HepG2 (cell line): Measurements from ENCODE around the gene CRISPLD2. TPM values are rescaled to one million over a fixed set of nuclear protein-coding genes. Genes with fewer than 3 reads are reported as not detected.

ENCODE experiments used
- ATAC-seq: fragments of 200-7000 bp; cut with Tn5 transposase; 3 replicates; pipeline ENCODE4 v1.9.1; 2020; ENCODE audit warnings: mild to moderate bottlenecking, moderate library complexity
- BruUV-seq: library from RNA; stranded (reverse); fragments of 400-500 nt; replicated peaks from 2 replicates; lab custom pipeline; 2021; lab: Mats Ljungman, UMichigan
- CTCF ChIA-PET: fragments of 300-600 bp; formaldehyde crosslinking; extraction: SDS; loops from one replicate; lab custom pipeline; 2021; ENCODE audit warnings: low total read pairs, inconsistent platforms, low intra/inter-chr PET ratio; lab: Yijun Ruan, JAX
- POLR2A ChIA-PET: fragments of 350-600 bp; sonication (Branson Sonifier 250); formaldehyde crosslinking; loops from one replicate; lab custom pipeline; 2020; ENCODE audit warnings: antibody characterized with exemption, inconsistent platforms; lab: Yijun Ruan, JAX
- DNase-seq: peaks from one replicate; pipeline ENCODE4 v3.0.0-alpha.2; 2015; ENCODE audit warnings: low spot score
- FAIRE-seq: peaks from 3 replicates; lab custom pipeline; 2011; peaks lifted over from hg19 to GRCh38; lab: Jason Lieb, UNC
- H2AFZ ChIP-seq: one replicate; pipeline ENCODE4 v1.6.1; 2011; ENCODE audit warnings: low read length, inconsistent platforms
- H3K27ac ChIP-seq: fragments of 300-600 bp; 3 replicates; pipeline ENCODE4 v1.8.0; 2011; ENCODE audit warnings: mixed run types, mild to moderate bottlenecking, mixed read lengths, low read length, inconsistent platforms; ENCODE audit not compliant: insufficient read depth; ENCODE audit errors: extremely low read length
- H3K27me3 ChIP-seq, 2 experiments: fragments of 200-600 bp in 1 of 2; 2 replicates in 1 of 2; 3 replicates in 1 of 2; pipeline versions ENCODE4 v1.6.0 to v1.8.0; 2011; ENCODE audit warnings: low read length in 2 of 2, mild to moderate bottlenecking in 2 of 2, moderate library complexity in 2 of 2, inconsistent platforms in 1 of 2; ENCODE audit not compliant: insufficient read depth in 2 of 2, control insufficient read depth in 1 of 2
- H3K36me3 ChIP-seq, 2 experiments: fragments of 200-600 bp in 1 of 2; replicated peaks in 1 of 2; 2 replicates in 1 of 2; 3 replicates in 1 of 2; pipeline versions ENCODE4 v1.5.1 to v1.8.0; 2011; ENCODE audit warnings: low read length in 2 of 2, inconsistent platforms in 1 of 2; ENCODE audit not compliant: insufficient read depth in 2 of 2, control insufficient read depth in 1 of 2
- H3K4me1 ChIP-seq: 2 replicates; pipeline ENCODE4 v1.5.1; 2012; ENCODE audit warnings: low read length, inconsistent platforms; ENCODE audit not compliant: insufficient read depth
- H3K4me2 ChIP-seq: 2 replicates; pipeline ENCODE4 v1.6.0; 2011; ENCODE audit warnings: low read depth, low read length, inconsistent platforms
- H3K4me3 ChIP-seq, 3 experiments: fragments of 200-600 bp in 1 of 3; sonication (generic), shearing (Covaris generic) in 1 of 3; replicated peaks in 1 of 3; 2 replicates each; pipeline ENCODE4 v1.5.1; 2011 to 2016; ENCODE audit warnings: low read length in 3 of 3, inconsistent platforms in 2 of 3, low read depth in 2 of 3, mild to moderate bottlenecking in 2 of 3, control low read depth in 1 of 3, mixed read lengths in 1 of 3; ENCODE audit not compliant: insufficient read depth in 1 of 3
- H3K79me2 ChIP-seq: one replicate; pipeline ENCODE4 v1.6.1; 2011; ENCODE audit warnings: low read length, inconsistent platforms; ENCODE audit not compliant: insufficient read depth
- H3K9ac ChIP-seq: 2 replicates; pipeline ENCODE4 v1.6.0; 2011; ENCODE audit warnings: mild to moderate bottlenecking, low read depth, low read length, inconsistent platforms; ENCODE audit not compliant: insufficient read depth
- H3K9me3 ChIP-seq: 2 replicates; pipeline ENCODE4 v1.5.1; 2012; ENCODE audit warnings: mild to moderate bottlenecking, low read length
- H4K20me1 ChIP-seq: 2 replicates; pipeline ENCODE4 v1.6.0; 2011; ENCODE audit warnings: inconsistent platforms, mild to moderate bottlenecking, low read length, moderate library complexity; ENCODE audit not compliant: insufficient read depth
- CEBPB ChIP-seq: IDR thresholded peaks from 2 replicates; pipeline ENCODE4 v1.6.1; 2011; ENCODE audit warnings: low read depth, low read length, improper control_type of control experiment, borderline replicate concordance
- EED ChIP-seq: sonication (generic); formaldehyde crosslinking; IDR thresholded peaks from 2 replicates; pipeline ENCODE4 v1.5.0; 2020; ENCODE audit warnings: mild to moderate bottlenecking, missing genetic modification reagents
- KLF15 ChIP-seq: sonication (generic); formaldehyde crosslinking; IDR thresholded peaks from 2 replicates; pipeline ENCODE4 v1.8.1; 2023; ENCODE audit warnings: borderline replicate concordance, mild to moderate bottlenecking, inconsistent platforms, missing genetic modification reagents, mixed read lengths
- NRL ChIP-seq: sonication (generic); formaldehyde crosslinking; IDR thresholded peaks from 2 replicates; pipeline ENCODE4 v1.5.0; 2020; ENCODE audit warnings: missing genetic modification reagents, mild to moderate bottlenecking, moderate library complexity, borderline replicate concordance
- TBL1XR1 ChIP-seq: fragments of 150-350 bp; IDR thresholded peaks from 2 replicates; pipeline ENCODE4 v1.6.1; 2014; ENCODE audit warnings: borderline replicate concordance, low read length; ENCODE audit not compliant: partially characterized antibody
- ZHX2 ChIP-seq, 2 experiments: sonication (generic) in 1 of 2; formaldehyde crosslinking in 1 of 2; IDR thresholded peaks; 2 replicates each; pipeline versions ENCODE4 v1.6.1 to v1.9.0; 2014 to 2022; ENCODE audit warnings: antibody characterized with exemption in 1 of 2, borderline replicate concordance in 1 of 2, inconsistent platforms in 1 of 2, low read depth in 1 of 2, missing genetic modification reagents in 1 of 2
- ZNF280D ChIP-seq: sonication (generic); formaldehyde crosslinking; IDR thresholded peaks from 2 replicates; pipeline ENCODE4 v1.5.1; 2020; ENCODE audit warnings: mild to moderate bottlenecking, missing genetic modification reagents
- ZNF569 ChIP-seq: sonication (generic); formaldehyde crosslinking; IDR thresholded peaks from 2 replicates; pipeline ENCODE4 v1.5.0; 2020; ENCODE audit warnings: mild to moderate bottlenecking, missing genetic modification reagents, moderate library complexity, borderline replicate concordance
- ZNF616 ChIP-seq: sonication (generic); formaldehyde crosslinking; IDR thresholded peaks from 2 replicates; pipeline ENCODE4 v1.5.0; 2020; ENCODE audit warnings: low read depth, mild to moderate bottlenecking, missing genetic modification reagents
- WGBS: methylation state at CpG from one replicate; pipeline ENCODE4 v1.1.6; 2017; ENCODE audit warnings: low lambda C conversion rate; 5-methylcytosine and 5-hydroxymethylcytosine counted together
- in situ Hi-C: cut with HindIII; loops from 2 replicates; pipeline ENCODE4 v1.10.0; 2017; ENCODE audit warnings: low pct_unique_long_range_greater_than_20kb; ENCODE audit not compliant: extremely low pct_ligation_motif_present
- intact Hi-C: fragments of 100-400 bp; cut with micrococcal nuclease; formaldehyde crosslinking; loops from one replicate; pipeline ENCODE4 v1.10.0; 2022; ENCODE audit not compliant: unreplicated experiment
- polyA plus RNA-seq, 8 experiments: library from polyadenylated mRNA; depleted of rRNA in 3 of 8; stranded (reverse) in 7 of 8; unstranded in 1 of 8; fragments of >200 nt; fragmentation: Illumina TruSeq in 4 of 8; extraction: Trizol in 4 of 8; gene quantifications; 2 replicates each; pipeline versions ENCODE4 v1.2.1 to v1.2.3, GENCODE V29; 2011 to 2016; ENCODE audit warnings: low read depth in 4 of 8, missing spikeins in 1 of 8, mixed read lengths in 1 of 8; ENCODE audit not compliant: insufficient read depth in 1 of 8
- total RNA-seq, 5 experiments: library from RNA; depleted of rRNA; stranded (reverse); fragments of >200 nt; fragmentation: Illumina TruSeq; extraction: Trizol; gene quantifications; 2 replicates each; pipeline ENCODE4 v1.2.3, GENCODE V29; 2016; ENCODE audit warnings: low read depth in 1 of 5

CRISPLD2 gene
- total and polyA plus RNA-seq, 2 of the 13 experiments (the other 11 are each of a cell fraction or from before 2014, with no cell fraction given), result 0.04 to 0.31 TPM

- no peak for DNase-seq
- peaks cover 11% of the 10 kb centered on the region for H3K4me1 ChIP-seq
- H3K9me3 ChIP-seq, result no peaks in the 10 kb centered on the region
- ChIA-PET POLR2A (no interaction called here), CTCF (no interaction called here)
- 49% methylated on average over 15 of the region's 15 CpGs for WGBS
- no peak for FAIRE-seq
- intact Hi-C loops (no loop called here), in situ Hi-C loops (no loop called here)
- no peaks in the 10 kb centered on the region for H3K79me2 ChIP-seq
- TF ChIP-seq EED (no peak), ZNF569 (CRISPR knock-in tag) (no peak), TBL1XR1 (no peak), ZHX2 (IDR thresholded peaks at IDR 0.05; ENCODE audit: low read depth) (no peak), ZHX2 (CRISPR knock-in tag; IDR thresholded peaks at IDR 0.05; ENCODE audit: borderline replicate concordance) (no peak), ZNF280D (CRISPR knock-in tag) (no peak), NRL (CRISPR knock-in tag) (no peak), CEBPB (no peak), ZNF616 (CRISPR knock-in tag) (no peak), KLF15 (CRISPR knock-in tag) (no peak)
- peaks cover 4 to 19% of the 10 kb centered on the region in 2 experiments for H3K27me3 ChIP-seq
- no TSS peak for BruUV-seq
- ATAC-seq, result no peak
- H4K20me1 ChIP-seq, result no peaks in the 10 kb centered on the region
- H3K36me3 ChIP-seq, result no peaks in the 10 kb centered on the region
- H3K4me2 ChIP-seq, result no peak overlapping the region
- H3K4me3 ChIP-seq, result no peak overlapping the region
- no peak overlapping the region for H3K27ac ChIP-seq
- no peak overlapping the region for H3K9ac ChIP-seq
- no peak overlapping the region for H2AFZ ChIP-seq
Observed at GRCh38 chr16:84897911-84898377, 78.2 kb downstream of the CRISPLD2 start.
